ENCODE measurements around the gene ARL6.
"Not testable (repeated sequence)": the region's sequence is repeated elsewhere in the genome, so short reads cannot be mapped to it uniquely, and the experiment has no call there.

The ARL6 gene

GRCh38 chr3:97821774-97822358, 57.3 kb downstream of the ARL6 start, which contains the start of gene CRYBG3:
TSS of gene CRYBG3 (plus strand) at chr3:97822011. CDS start at chr3:97822207, 196 bp downstream.
- DNase-seq: no peak

- no peak for DNase-seq
These were observed 57.8 kb downstream of the ARL6 start for GRCh38 chr3:97822359-97822775.

GRCh38 chr3:97823046-97824004, 58.8 kb downstream of the ARL6 start:
- DNase-seq: no peak

- DNase-seq: no peak
These were observed 60.5 kb downstream of the ARL6 start for GRCh38 chr3:97825101-97825500.

- no peak for DNase-seq
These were observed 63.3 kb downstream of the ARL6 start for GRCh38 chr3:97827741-97828471.

- DNase-seq: no peak
These were observed 64.6 kb downstream of the ARL6 start for GRCh38 chr3:97829198-97829597.

- DNase-seq: no peak
These were observed 66.1 kb downstream of the ARL6 start for GRCh38 chr3:97830638-97831037.

GRCh38 chr3:97831140-97831539, 66.6 kb downstream of the ARL6 start:
- DNase-seq: no peak

GRCh38 chr3:97833184-97833583, 68.6 kb downstream of the ARL6 start:
- not testable (repeated sequence) for DNase-seq

- DNase-seq: no peak
These were observed 71.2 kb downstream of the ARL6 start for GRCh38 chr3:97835761-97836160.

GRCh38 chr3:97838393-97838792, 73.8 kb downstream of the ARL6 start:
- DNase-seq: no peak

GRCh38 chr3:97839944-97840343, 75.4 kb downstream of the ARL6 start:
- no peak for DNase-seq

- no peak for DNase-seq
These were observed 76.7 kb downstream of the ARL6 start for GRCh38 chr3:97841304-97841703.

GRCh38 chr3:97841956-97842355, 77.4 kb downstream of the ARL6 start:
- DNase-seq: no peak

- DNase-seq: no peak
These were observed 84.2 kb downstream of the ARL6 start for GRCh38 chr3:97848779-97849178.
